Tibial nerve (tissue), 3 donors: Measurements from ENCODE around the gene SERINC5.

Source experiments
- CTCF ChIP-seq, 5 experiments: fragments of 200-600 bp in 3 of 5; fragments of 450-650 bp in 2 of 5; sonication (generic) in 3 of 5; IDR thresholded peaks; one replicate each; pipeline ENCODE4 v1.5.1; 2016 to 2019; ENCODE audit warnings: antibody characterized with exemption in 5 of 5, mild to moderate bottlenecking in 3 of 5, moderate library complexity in 2 of 5
- POLR2A ChIP-seq, 2 donors: fragments of 450-650 bp; IDR thresholded peaks; one replicate each; pipeline ENCODE4 v1.6.1; 2017; ENCODE audit warnings: antibody characterized with exemption in 2 of 2, mild to moderate bottlenecking in 2 of 2, moderate library complexity in 2 of 2

- no peak for TF ChIP-seq CTCF (IDR thresholded peaks at IDR 0.05)
- no peak for TF ChIP-seq POLR2A (IDR thresholded peaks at IDR 0.05)
These were observed 24.2 kb downstream of the SERINC5 start for GRCh38 chr5:80231693-80232092.
